DMS 273 (cell line): ENCODE results near the gene CDC42.
A peak's percentile ranks its signal among the peaks of the same experiment; 100 is the strongest.
"Not testable (repeated sequence)": the region's sequence is repeated elsewhere in the genome, so short reads cannot be mapped to it uniquely, and the experiment has no call there.

Source experiments
- DNase-seq: peaks from one replicate; lab custom pipeline; 2025; ENCODE audit not compliant: unreplicated experiment; lab: John Stamatoyannopoulos, UW

The CDC42 gene

DNA sequence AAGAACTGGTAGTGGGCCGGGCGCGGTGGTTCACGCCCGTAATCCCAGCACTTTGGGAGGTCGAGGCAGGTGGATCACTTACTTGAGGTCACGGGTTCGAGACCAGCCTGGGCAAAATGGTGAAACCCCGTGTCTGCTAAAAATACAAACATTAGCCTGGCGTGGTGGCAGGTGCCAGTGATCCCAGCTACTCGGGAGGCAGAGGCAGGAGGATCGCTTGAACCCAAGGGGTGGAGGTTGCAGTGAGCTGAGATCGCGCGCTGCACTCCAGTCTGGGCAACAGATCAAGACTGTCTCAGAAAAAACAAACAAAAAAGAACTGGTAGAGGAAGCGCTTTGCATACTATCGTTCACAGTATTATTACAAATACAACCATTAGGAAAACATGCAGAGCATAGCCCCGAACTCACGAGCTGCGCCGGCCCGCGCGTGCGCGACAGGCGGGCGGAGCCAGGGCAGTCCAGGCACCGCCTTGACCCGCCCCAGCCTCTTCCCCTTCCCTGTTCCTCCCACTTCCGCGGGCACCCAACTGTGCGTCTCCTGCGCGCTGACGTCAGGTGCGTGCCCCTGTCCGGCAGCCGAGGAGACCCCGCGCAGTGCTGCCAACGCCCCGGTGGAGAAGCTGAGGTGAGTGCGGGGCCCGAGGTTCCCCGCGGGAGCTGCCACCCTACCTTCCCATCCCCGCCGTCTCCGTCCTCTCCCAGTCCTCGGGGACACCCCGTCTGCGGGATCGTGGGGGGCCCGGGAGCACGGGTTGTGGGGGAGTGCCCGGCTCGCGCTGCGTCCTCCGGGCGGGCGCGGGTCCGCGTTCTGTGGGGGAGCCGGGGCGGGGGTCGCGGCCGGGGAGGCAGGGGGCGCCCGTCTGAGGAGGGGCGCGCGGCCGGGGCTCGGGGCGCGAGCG is at the start of gene CDC42:
Gene CDC42, plus strand, starts transcription at position 595 of the 902 bp plus-strand sequence. CDS start 25,770 bp downstream, outside the sequence.
- DNase-seq, result peak; percentile 98

GRCh38 chr1:22002875-22003274 is 49.6 kb upstream of the CDC42 start:
- not testable (repeated sequence) for DNase-seq

DNA sequence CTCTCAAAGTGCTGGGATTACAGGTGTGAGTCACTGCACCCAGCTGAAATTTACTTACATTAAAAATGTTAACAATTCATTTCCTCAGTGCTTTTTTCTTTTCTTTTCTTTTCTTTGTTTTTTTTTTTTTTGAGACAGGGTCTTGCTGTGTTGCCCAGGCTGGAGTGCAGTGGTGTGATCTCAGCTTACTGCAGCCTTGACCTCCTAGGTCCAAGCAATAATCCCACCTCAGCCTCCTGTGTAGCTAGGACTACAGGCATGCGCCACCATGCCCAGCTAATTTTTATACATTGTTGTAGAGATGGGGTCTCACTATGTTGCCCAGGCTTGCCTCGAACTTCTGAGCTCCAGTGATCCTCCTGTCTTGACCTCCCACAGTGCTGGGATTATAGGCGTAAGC is 48.5 kb upstream of the CDC42 start:
- not testable (repeated sequence) for DNase-seq

DNA sequence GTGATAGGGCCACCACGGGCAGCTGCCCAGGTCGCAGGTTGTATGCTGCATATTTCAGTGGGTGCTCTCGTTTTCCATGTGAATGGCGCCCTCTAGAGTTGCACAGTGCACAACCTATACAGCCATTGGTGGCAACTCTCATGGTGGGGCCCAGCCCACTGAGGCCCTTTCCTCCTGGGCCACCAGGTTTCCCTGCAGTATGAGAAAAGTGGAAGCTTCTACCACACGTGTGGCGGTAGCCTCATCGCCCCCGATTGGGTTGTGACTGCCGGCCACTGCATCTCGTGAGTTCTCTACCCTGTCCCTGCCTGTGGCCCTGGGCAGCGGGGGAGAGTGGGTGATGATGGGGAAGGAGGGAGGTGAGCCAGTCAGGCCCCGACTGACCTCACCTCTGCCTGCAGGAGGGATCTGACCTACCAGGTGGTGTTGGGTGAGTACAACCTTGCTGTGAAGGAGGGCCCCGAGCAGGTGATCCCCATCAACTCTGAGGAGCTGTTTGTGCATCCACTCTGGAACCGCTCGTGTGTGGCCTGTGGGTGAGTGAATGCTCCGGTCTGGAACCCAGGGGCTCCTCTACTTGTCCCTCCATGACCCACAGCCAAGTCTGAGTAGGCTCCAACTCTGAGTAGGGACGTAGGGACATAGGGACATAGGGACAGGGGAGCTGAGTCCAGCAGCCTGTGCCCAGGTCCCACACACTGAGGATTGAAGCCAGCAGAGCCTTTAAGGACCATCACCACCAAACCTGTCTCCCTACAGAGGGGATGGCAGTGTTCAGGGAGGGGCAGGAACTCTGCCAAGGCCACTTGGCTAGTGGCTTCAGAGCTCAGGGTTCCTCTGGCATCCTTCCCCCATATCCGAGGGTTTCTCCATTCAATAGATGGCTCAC is 47.0 kb upstream of the CDC42 start:
- DNase-seq, result peak; percentile 80

- not testable (repeated sequence) for DNase-seq
Measured at GRCh38 chr1:22006736-22007135, 45.8 kb upstream of the CDC42 start.

DNA sequence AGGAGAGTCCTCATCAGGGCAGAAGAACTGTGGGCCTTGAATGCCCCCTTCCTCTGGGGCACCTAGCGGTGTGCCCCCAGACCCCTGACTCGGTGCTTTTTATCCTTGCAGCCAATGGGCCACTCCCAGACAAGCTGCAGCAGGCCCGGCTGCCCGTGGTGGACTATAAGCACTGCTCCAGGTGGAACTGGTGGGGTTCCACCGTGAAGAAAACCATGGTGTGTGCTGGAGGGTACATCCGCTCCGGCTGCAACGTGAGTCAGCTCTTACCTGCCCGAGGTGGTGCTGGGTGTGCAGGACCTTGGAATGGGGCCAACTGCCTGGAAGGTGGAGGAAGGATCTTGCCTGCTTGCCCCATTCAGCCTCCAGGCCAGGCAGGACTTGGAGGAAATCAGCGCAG is 45.2 kb upstream of the CDC42 start:
- DNase-seq, result not testable (repeated sequence)

GRCh38 chr1:22009566-22009965 is 42.9 kb upstream of the CDC42 start:
- not testable (repeated sequence) for DNase-seq

DNA sequence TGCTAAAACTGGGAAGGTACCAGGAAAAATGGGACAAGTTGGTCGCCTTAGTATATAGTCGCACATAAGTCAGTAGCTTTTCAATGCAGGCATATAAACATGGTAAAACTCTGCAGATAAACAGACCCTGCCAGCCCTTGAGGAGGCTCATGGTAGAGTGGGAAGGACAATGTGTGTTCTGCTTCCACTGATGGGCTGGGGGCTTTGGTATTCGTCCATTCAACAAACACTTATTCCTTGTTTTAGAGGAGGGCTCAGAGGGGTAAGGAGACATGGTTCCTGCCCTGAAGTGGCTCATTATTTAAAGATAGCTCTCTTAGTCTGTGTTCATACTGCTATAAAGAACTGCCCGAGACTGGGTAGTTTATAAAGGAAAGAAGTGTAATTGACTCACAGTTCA is 39.8 kb upstream of the CDC42 start:
- not testable (repeated sequence) for DNase-seq

DNA sequence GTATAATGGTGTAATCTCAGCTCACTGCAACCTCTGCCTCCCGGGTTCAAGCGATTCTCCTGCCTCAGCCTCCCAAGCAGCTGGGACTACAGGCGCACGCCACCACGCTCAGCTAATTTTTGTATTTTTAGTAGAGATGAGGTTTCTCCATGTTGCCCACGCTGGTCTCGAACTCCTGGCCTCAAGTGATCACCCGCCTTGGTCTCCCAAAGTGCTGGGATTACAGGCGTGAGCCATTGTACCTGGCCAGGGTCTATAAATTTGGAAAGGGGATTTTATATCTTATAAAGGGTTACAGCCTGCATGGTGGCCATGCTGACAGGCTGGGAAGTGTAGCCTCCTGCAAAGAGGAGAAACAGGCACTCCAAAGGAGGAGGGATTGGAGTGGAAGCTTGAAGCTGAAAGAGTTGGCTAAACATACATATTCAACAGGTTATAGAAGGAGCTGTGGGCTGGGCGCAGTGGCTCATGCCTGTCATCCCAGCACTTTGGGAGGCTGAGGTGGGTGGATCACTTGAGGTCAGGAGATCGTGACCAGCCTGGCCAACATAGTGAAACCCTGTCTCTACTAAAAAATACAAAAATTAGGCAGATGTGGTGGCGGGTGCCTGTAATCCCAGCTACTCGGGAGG is 37.8 kb upstream of the CDC42 start:
- not testable (repeated sequence) for DNase-seq

DNA sequence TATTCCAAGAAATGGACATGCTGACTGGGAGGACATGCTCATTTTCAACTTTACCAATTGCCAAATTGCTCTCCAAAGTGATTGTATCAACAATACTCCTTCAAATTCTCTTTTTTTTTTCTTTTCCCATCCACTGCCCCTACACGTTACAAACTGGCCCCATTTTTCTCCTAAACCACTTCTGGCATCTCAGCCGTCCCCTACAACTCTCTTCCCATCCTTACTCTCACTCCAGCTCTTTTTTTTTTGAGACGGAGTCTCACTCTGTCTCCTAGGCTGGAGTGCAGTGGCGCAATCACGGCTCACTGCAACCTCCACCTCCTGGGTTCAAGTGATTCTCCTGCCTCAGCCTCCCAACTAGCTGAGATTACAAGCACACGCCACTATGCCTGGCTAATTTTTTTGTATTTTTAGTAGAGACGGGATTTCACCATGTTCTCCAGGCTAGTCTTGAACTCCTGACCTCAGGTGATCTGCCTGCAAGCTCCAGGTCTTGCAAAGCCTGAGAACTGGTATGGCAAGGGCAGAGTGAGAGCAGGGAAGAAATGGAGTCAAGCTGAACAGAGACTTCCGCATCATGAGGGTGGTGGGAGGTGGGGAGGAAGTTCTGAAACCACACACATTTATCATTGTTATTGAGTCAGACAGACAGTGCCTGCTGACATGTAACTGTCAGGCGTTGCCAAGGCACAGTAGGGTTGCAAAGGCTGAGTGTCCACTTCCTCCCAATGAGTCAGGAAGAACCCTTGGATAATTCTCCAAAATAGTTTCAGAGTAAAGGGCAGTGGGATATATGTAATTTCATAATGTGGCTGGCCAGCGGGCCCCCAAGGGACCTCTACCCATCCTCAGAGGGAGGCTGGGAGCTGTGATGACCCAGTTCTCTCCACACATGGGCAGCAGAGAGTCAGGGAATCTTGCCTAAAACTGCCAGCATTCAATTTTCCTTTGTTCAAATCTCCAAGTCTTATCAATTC is 33.6 kb upstream of the CDC42 start:
- DNase-seq, result peak; percentile 15

DNA sequence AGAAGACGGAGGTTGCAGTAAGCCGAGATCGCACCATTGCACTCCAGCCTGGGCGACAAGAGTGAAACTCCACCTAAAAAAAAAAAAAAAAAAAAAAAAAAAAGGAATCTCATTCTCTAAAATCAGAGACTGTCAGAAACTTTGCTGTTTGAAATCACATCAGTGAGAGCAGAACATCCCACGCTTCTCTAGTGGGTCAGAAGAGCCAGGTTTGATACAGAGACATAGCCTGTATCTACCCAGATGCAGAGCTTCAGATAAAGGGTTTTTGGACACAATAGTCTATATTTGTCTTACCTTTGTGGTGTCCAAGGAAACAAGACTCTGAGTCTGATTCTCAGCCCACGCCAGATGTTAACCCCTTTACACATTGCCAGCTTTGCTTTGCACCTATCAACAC is 31.4 kb upstream of the CDC42 start:
- DNase-seq, result no peak

DNA sequence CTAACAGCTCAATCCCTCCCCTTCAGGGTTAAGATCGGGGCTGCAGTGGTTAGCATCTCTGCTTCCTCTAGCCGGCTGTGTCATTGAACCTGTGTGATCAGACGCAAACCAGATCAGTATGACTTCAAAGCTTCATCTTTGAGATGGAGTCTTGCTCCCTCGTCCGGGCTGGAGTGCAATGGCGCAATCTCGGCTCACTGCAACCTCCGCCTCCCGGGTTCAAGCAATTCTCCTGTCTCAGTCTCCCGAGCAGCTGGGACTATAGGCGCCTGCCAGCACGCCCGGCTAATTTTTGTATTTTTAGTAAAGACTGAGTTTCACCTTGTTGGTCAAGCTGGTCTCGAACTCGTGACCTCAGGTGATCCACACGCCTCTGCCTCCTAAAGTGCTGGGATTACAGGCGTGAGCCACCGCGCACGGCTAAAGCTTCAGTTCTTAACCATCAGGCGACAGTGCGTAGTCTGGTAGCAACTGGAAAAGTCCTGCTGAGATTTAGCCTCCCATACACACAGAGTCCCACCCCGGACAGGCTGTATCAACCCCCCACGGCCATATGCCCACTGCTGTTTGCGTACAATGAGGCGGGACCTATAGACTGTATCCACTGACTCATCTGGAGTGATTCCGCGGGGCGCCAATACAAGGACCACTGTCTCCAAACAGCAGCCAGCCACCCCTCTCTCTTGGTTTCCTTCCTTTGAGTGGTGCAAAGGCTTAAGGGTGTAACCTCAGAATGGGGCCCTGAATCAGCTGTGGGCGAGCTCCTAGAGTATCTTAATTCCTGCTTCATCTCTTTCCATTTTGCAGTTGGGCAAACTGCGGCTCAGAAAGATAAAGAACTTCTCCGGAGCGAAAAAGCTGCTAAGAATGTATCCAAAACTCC is 27.8 kb upstream of the CDC42 start:
- peak; percentile 94 for DNase-seq

DNA sequence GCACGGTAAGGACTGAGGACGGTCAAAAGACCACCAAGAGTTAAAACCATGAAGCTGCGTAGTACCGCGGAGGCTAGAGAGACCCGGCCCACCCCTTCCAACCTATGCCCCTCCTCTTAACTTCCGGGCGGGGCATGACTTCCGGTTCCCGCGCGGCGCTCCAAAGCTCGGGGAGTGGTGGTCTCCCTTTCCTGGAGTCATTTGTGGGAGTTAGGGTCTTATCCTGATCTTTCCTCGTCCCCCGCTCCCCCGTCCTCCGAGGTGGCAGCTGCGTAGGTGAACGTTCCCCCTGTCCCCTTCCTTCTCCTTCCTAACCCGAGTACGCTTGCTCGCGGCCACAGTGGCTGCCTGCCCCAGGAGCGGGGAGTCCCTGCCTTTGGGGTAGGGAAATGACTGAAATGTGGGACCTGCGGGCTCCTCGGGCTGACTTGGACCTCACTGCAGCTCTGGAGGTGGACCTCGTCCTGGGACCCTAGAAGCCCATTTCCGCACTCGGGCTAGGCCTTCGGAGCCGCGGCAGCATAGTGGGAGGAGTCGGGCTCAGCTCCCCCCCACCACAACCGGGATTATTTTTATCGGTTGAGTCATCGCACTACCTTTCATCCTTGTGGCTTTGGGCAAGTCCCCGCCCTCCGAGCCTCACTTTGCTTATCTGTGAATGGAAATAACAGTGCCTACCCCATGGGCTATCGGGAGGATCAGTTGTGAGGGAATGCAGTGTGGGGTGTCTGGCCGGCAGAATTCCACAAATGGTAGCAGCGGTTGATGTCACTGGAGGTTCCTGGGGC is 26.9 kb upstream of the CDC42 start:
- DNase-seq, result peak; percentile 95

DNA sequence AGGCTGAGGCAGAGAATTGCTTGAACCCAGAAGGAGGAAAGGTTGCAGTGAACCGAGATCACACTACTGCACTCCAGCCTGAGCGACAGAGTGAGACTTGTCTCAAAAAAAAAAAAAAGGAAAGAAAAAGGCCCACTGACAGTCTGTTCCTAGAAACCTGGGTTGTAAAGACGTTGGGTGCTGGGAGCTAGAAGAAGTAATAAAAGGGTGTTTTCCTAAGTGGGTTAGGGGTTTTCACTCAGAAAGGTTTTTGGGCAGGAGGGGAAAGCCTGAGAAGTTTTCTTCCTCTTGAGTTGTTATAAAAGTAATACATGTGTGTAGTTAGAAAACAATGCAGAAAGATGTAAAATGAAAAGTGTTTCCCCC is 25.6 kb upstream of the CDC42 start:
- no peak for DNase-seq

GRCh38 chr1:22030057-22030456 is 22.5 kb upstream of the CDC42 start:
- no peak for DNase-seq

- DNase-seq, result no peak
Measured at GRCh38 chr1:22030473-22030872, 22.0 kb upstream of the CDC42 start.

GRCh38 chr1:22031214-22031962 is 21.1 kb upstream of the CDC42 start:
- no peak for DNase-seq

DNA sequence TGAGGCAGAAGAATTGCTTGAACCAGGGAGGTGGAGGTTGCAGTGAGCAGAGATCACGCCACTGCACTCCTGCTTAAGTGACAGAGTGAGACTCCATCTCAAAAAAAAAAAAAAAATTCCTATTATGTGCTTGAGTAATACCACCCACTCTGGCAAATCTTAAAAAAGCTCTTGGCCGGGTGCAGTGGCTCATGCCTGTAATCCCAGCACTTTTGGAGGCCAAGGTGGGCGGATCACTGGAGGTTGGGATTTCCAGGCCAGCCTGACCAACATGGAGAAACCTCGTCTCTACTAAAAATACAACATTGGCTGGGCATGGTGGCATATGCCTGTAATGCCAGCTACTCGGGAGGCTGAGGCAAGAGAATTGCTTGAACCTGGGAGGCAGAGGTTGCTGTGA is 17.7 kb upstream of the CDC42 start:
- not testable (repeated sequence) for DNase-seq
